Activated naive CD4-positive, alpha-beta T cell treated with anti-CD3 and anti-CD28 coated beads for 36 hours (primary cell): ENCODE measurements around the gene CAMTA1. TPM values are rescaled to one million over a fixed set of nuclear protein-coding genes. Genes with fewer than 3 reads are reported as not detected.

Experiments used
- CTCF ChIA-PET: fragments of 350-600 bp; sonication (Branson Sonifier 250); formaldehyde crosslinking; loops from one replicate; lab custom pipeline; 2021; ENCODE audit warnings: antibody characterized with exemption; lab: Charles Lee
- DNase-seq: peaks from one replicate; pipeline ENCODE4 v3.0.0-alpha.2; 2020
- H3K27ac Mint-ChIP-seq: one replicate; pipeline ENCODE4 v1.8.0; 2021; ENCODE audit warnings: mild to moderate bottlenecking, mixed read lengths
- H3K27me3 Mint-ChIP-seq: one replicate; pipeline ENCODE4 v1.8.0; 2021; ENCODE audit warnings: low read depth, mixed read lengths
- H3K36me3 Mint-ChIP-seq: one replicate; pipeline ENCODE4 v1.8.0; 2021; ENCODE audit warnings: low read depth, mixed read lengths
- H3K4me1 Mint-ChIP-seq: one replicate; pipeline ENCODE4 v1.8.0; 2021; ENCODE audit warnings: low read depth, mixed read lengths
- H3K4me3 Mint-ChIP-seq: one replicate; pipeline ENCODE4 v1.8.0; 2021; ENCODE audit warnings: mild to moderate bottlenecking, moderate library complexity, mixed read lengths
- H3K9me3 Mint-ChIP-seq: one replicate; pipeline ENCODE4 v1.8.0; 2021; ENCODE audit warnings: mixed read lengths
- intact Hi-C: fragments of 100-400 bp; cut with micrococcal nuclease; formaldehyde crosslinking; loops from one replicate; pipeline ENCODE4 v1.15.1; 2023
- total RNA-seq, 2 experiments: library from RNA; stranded (reverse); gene quantifications; one replicate each; pipeline ENCODE4 v1.2.3, GENCODE V29; 2021

The CAMTA1 gene
- total RNA-seq, 2 experiments from 2014 or later, result 61.5 to 70.9 TPM

DNA sequence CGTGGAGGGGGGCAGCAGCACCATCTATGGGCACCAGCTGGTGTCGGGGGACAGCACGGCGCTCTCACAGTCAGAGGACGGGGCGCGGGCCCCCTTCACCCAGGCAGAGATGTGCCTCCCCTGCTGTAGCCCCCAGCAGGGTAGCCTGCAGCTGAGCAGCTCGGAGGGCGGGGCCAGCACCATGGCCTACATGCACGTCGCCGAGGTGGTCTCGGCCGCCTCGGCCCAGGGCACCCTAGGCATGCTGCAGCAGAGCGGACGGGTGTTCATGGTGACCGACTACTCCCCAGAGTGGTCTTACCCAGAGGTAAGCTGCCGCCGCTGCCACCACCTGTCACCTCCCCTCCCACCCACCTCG, 879.6 kb downstream of the CAMTA1 start:
- intact Hi-C loops, result no loop called here
- DNase-seq, result no peak
- Mint-ChIP-seq H3K27ac (no peak overlapping the region), H3K9me3 (no peaks in the 10 kb centered on the region), H3K4me3 (no peak overlapping the region), H3K4me1 (no peaks in the 10 kb centered on the region), H3K36me3 (no peaks in the 10 kb centered on the region), H3K27me3 (no peaks in the 10 kb centered on the region)
- CTCF ChIA-PET, result interaction anchor here (0.6 to 14.9 kb wide), 5 partner anchors 12 to 838 kb away, joined by 3 to 368 read pairs (median 5); no protein-coding TSS in a partner anchor

DNA sequence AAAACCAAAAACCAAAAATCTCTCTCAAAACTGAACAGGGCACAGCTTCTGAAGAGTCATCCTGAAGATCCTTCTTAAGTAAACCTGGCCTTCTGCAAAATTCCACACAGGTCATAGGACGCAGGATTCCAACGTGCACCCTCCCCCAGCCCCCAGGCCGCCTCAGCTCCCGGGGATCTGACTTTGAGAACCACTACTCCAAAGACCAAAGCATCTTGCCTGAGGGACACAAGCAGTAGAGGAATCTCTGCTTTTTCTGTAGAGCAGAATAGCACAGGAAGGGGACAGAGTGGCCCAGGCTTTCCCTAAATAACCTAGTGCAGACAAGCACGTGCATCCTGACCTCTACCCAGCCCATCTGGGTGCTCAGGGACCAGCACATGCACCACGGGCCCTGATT, 881.0 kb downstream of the CAMTA1 start:
- H3K4me3 Mint-ChIP-seq, result no peak overlapping the region
- no peaks in the 10 kb centered on the region for H3K9me3 Mint-ChIP-seq
- peaks cover 1% of the 10 kb centered on the region for H3K4me1 Mint-ChIP-seq
- CTCF ChIA-PET, result interaction anchor here (0.6 to 14.9 kb wide), 4 partner anchors 16 to 238 kb away, joined by 3 to 368 read pairs (median 42); no protein-coding TSS in a partner anchor
- intact Hi-C loops, result no loop called here
- no peak for DNase-seq
- H3K36me3 Mint-ChIP-seq, result no peaks in the 10 kb centered on the region
- no peak overlapping the region for H3K27ac Mint-ChIP-seq
- peaks cover 3% of the 10 kb centered on the region for H3K27me3 Mint-ChIP-seq

GRCh38 chr1:7667159-7667558, 881.9 kb downstream of the CAMTA1 start:
- Mint-ChIP-seq H3K27me3 (peaks cover 3% of the 10 kb centered on the region), H3K4me3 (no peak overlapping the region), H3K4me1 (peaks cover 1% of the 10 kb centered on the region), H3K27ac (no peak overlapping the region), H3K36me3 (no peaks in the 10 kb centered on the region), H3K9me3 (no peaks in the 10 kb centered on the region)
- DNase-seq, result no peak
- intact Hi-C loops, result loop anchor here (1.0 kb wide), 2 partner anchors 86 to 235 kb away; no protein-coding TSS in a partner anchor
- CTCF ChIA-PET, result interaction anchor here (0.6 to 14.9 kb wide), 14 partner anchors 9 to 563 kb away, joined by 3 to 368 read pairs (median 5); no protein-coding TSS in a partner anchor

DNA sequence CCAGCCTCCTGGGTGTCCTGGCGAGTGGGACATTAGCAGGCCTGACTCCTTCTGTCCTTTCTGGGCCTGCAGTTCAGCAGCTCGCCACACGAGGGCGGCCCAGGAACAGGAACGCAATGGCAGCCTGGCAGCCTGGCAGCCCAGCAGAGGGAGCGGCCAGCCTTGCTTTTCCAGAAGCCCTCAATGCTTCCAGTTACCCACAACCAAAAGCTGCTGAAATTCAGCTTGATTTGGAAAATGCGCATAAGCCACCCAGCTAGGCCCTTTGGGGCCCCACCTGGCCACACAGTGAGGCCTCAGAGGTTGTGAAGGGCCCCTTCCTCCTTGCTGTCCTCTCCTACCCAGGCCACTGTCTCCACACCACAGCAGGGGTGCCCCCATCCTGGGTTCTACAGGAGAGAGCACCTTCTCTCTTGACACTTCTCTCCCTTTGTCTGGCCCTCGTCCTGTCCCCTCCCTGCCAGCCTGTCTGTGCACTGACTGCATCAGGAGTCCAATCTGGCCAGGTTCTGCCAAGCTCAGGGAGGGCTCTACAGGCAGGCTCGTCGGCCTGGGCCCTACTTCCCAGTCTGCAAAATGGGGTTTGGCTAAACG, 882.5 kb downstream of the CAMTA1 start:
- Mint-ChIP-seq H3K27me3 (peaks cover 3% of the 10 kb centered on the region), H3K4me3 (no peak overlapping the region), H3K4me1 (peaks cover 1% of the 10 kb centered on the region), H3K27ac (no peak overlapping the region), H3K36me3 (no peaks in the 10 kb centered on the region), H3K9me3 (no peaks in the 10 kb centered on the region)
- peak; percentile 89 for DNase-seq
- intact Hi-C loops, result loop anchor here (1.0 kb wide), 2 partner anchors 86 to 235 kb away; no protein-coding TSS in a partner anchor
- CTCF ChIA-PET, result interaction anchor here (0.5 to 14.9 kb wide), 26 partner anchors 9 to 562 kb away, joined by 3 to 368 read pairs (median 4); no protein-coding TSS in a partner anchor

DNA sequence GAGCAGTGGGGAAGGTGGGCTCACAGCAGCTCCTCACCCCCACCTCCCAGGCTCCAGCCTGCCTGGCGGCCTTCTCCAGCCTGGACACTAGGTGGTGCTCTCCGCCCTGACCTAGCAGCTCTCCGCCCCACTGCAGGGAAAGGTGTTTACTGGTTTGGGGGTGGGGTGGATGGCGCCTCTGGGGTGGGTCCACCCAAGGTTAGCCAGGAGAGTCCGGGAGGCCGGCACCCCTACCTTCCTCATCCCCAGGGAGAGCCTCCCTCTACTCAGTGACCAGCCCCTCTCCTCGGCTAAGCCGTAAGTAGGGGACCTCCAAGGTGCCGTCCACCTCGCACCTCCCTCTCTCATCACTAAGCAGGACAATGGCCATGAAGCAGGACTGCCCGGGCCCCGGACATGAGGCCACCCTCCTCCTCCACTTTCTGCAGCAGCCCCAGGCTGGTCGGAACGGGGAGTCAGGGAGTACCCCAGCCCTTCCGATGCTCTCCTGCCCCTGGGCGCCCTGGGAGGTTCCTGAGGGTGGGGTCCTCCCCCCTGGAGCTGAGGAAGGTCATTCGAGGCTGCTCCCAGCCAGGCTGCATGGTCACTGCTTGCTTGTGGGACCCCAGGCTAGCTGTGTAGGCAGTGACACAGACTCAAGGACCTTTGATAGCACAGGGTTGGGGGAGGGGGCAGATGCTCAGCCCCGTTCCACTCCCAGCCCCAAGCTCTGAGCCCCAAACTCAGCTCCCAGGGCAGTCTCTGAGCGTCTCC, 884.5 kb downstream of the CAMTA1 start:
- peaks cover 1% of the 10 kb centered on the region for H3K4me1 Mint-ChIP-seq
- H3K4me3 Mint-ChIP-seq, result no peak overlapping the region
- intact Hi-C loops, result no loop called here
- H3K27ac Mint-ChIP-seq, result no peak overlapping the region
- H3K36me3 Mint-ChIP-seq, result no peaks in the 10 kb centered on the region
- DNase-seq, result peak; percentile 60
- no peaks in the 10 kb centered on the region for H3K9me3 Mint-ChIP-seq
- CTCF ChIA-PET, result interaction anchor here (0.6 to 14.9 kb wide), 22 partner anchors 12 to 588 kb away, joined by 3 to 368 read pairs (median 5); no protein-coding TSS in a partner anchor
- peaks cover 3% of the 10 kb centered on the region for H3K27me3 Mint-ChIP-seq

DNA sequence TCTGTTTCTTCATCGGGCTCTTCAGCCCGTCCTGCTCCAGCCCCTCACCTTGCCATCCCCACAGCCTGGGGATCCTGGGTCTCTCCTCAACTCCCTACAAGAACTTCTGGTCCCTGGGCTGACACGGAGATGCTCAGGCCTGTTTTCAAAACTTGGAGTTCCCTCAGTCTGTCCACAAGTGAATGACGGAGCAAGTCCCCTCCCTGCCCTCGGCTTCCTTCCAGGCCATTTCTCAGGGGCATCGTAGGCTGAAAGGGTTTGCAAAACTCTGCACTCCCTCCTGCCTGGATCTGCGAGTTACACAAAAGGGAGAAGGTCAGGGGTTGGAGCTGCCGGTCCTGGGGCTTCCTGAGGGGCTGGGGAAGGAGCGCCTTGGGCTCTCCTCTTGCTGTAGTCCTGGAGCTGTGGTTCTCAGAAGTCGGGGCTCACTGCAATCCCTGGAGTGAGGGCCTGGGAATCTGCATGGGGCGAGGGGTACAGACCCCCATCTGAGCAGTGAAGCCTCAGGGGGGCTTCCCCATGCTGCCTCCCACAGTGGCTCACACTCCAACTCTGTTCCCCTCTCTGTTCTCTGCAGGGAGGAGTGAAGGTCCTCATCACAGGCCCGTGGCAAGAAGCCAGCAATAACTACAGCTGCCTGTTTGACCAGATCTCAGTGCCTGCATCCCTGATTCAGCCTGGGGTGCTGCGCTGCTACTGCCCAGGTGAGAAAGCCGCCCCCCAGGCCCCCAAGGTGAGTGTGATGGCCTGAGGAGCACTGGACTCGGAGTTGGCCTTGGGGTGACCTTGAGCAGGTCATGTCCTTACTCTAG, 885.3 kb downstream of the CAMTA1 start:
- Mint-ChIP-seq H3K27ac (no peak overlapping the region), H3K4me1 (peaks cover 1% of the 10 kb centered on the region), H3K27me3 (peaks cover 3% of the 10 kb centered on the region), H3K36me3 (no peaks in the 10 kb centered on the region), H3K9me3 (no peaks in the 10 kb centered on the region), H3K4me3 (no peak overlapping the region)
- no peak for DNase-seq
- CTCF ChIA-PET, result interaction anchor here (0.7 to 14.9 kb wide), 10 partner anchors 11 to 312 kb away, joined by 3 to 368 read pairs (median 4); no protein-coding TSS in a partner anchor
- intact Hi-C loops, result no loop called here

DNA sequence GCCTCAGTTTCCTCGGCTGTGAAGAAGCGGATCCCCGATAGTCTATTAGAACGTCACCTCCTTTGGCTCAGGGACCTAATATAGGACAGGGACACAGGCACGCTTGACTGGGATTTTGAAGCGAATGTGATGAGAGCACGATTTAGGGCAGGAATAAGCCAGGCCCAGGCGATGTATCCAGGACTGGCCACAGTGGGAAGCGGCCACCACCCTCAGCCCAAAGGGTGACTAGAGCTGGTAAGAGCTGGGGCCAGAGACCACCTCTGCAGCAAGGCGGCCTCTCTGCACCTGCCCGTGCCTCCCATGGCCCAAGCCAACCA, 885.9 kb downstream of the CAMTA1 start:
- intact Hi-C loops, result no loop called here
- no peak overlapping the region for H3K27ac Mint-ChIP-seq
- H3K4me1 Mint-ChIP-seq, result peaks cover 1% of the 10 kb centered on the region
- CTCF ChIA-PET, result interaction anchor here (1.1 to 14.9 kb wide), 3 partner anchors 28 to 312 kb away, joined by 3 to 368 read pairs (median 4); no protein-coding TSS in a partner anchor
- no peak overlapping the region for H3K4me3 Mint-ChIP-seq
- no peaks in the 10 kb centered on the region for H3K9me3 Mint-ChIP-seq
- H3K36me3 Mint-ChIP-seq, result no peaks in the 10 kb centered on the region
- H3K27me3 Mint-ChIP-seq, result peaks cover 3% of the 10 kb centered on the region
- DNase-seq, result no peak

DNA sequence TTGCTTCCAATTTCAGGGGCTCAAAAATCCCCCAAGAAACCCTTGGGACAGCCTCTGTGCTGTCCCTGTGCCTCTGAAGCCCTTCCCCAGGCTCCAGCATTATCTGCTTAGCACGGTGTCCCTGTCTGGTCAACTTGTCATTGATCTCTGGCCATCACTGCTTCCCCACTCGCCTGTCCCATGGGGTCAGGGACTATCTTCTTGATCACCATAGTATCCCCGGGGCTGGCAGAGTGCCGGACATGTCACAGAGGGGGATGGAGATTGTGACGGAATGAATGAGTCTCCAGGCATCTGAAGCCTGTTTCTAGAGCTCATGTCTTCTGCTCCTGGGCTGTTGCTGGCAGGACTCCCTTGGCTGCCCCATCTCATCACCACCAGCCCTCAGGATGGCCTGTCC, 886.4 kb downstream of the CAMTA1 start:
- Mint-ChIP-seq H3K4me1 (peaks cover 1% of the 10 kb centered on the region), H3K36me3 (no peaks in the 10 kb centered on the region), H3K27me3 (peaks cover 3% of the 10 kb centered on the region), H3K27ac (no peak overlapping the region), H3K9me3 (no peaks in the 10 kb centered on the region), H3K4me3 (no peak overlapping the region)
- CTCF ChIA-PET, result interaction anchor here (14.9 kb wide), 1 partner anchor 78 kb away, joined by 368 read pairs; no protein-coding TSS in a partner anchor
- no peak for DNase-seq
- intact Hi-C loops, result no loop called here

DNA sequence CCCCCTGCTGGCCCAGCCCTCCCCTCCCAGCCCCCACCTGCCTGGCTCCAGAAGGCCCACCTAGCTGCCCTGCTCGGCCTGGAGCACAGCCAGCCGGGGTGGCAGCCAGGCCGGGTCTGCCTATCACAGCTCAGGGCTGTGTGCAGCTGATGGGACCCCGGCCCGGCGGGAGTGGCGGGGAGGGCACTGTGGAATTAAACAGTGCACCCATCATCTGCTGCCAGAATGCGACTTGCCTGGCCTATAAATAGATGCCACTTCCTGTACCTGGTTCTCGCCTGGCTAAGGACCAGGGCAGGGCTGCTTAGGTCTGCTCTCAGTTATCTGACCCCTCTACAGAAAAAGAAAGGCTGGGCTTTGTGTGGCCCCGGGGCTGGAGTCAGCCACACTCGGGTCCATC, 887.6 kb downstream of the CAMTA1 start:
- Mint-ChIP-seq H3K4me1 (peaks cover 1% of the 10 kb centered on the region), H3K4me3 (no peak overlapping the region), H3K36me3 (no peaks in the 10 kb centered on the region), H3K27ac (no peak overlapping the region), H3K9me3 (no peaks in the 10 kb centered on the region), H3K27me3 (peaks cover 3% of the 10 kb centered on the region)
- intact Hi-C loops, result no loop called here
- CTCF ChIA-PET, result interaction anchor here (14.9 kb wide), 1 partner anchor 77 kb away, joined by 368 read pairs; no protein-coding TSS in a partner anchor
- no peak for DNase-seq

DNA sequence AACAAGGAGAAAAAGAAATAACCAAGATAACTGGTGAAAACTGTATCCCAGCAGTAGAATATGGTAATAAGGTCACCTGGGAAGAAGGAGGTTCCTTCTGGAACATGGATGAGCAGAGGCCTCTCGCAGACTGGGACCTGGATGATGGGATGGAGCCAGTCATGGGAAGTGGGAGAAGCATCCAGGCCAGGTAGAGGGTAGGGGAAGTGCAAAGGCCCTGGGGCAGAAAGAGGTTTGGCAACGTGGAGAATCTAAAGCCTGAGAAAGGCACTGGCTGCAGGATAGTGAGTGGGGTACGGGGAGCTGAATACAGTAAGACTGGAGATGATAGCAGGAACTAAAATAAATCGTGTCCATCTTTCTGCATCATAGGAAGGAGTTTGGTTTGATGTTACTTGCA, 889.7 kb downstream of the CAMTA1 start:
- intact Hi-C loops, result no loop called here
- Mint-ChIP-seq H3K27me3 (peaks cover 3% of the 10 kb centered on the region), H3K36me3 (no peaks in the 10 kb centered on the region), H3K27ac (no peak overlapping the region), H3K4me3 (no peak overlapping the region), H3K9me3 (no peaks in the 10 kb centered on the region), H3K4me1 (peaks cover 1% of the 10 kb centered on the region)
- no peak for DNase-seq
- CTCF ChIA-PET, result interaction anchor here (2.4 to 2.6 kb wide), 2 partner anchors 7 to 77 kb away, joined by 10 to 17 read pairs; no protein-coding TSS in a partner anchor

- Mint-ChIP-seq H3K9me3 (no peaks in the 10 kb centered on the region), H3K36me3 (no peaks in the 10 kb centered on the region), H3K27ac (no peak overlapping the region), H3K4me1 (no peaks in the 10 kb centered on the region), H3K27me3 (no peaks in the 10 kb centered on the region), H3K4me3 (no peak overlapping the region)
- intact Hi-C loops, result no loop called here
- no peak for DNase-seq
- CTCF ChIA-PET, result interaction anchor here (2.4 to 2.6 kb wide), 2 partner anchors 8 to 77 kb away, joined by 10 to 17 read pairs; no protein-coding TSS in a partner anchor
These were observed 890.4 kb downstream of the CAMTA1 start for GRCh38 chr1:7675431-7676273.
